ENCODE results near the gene PRR33.

The PRR33 gene

DNA sequence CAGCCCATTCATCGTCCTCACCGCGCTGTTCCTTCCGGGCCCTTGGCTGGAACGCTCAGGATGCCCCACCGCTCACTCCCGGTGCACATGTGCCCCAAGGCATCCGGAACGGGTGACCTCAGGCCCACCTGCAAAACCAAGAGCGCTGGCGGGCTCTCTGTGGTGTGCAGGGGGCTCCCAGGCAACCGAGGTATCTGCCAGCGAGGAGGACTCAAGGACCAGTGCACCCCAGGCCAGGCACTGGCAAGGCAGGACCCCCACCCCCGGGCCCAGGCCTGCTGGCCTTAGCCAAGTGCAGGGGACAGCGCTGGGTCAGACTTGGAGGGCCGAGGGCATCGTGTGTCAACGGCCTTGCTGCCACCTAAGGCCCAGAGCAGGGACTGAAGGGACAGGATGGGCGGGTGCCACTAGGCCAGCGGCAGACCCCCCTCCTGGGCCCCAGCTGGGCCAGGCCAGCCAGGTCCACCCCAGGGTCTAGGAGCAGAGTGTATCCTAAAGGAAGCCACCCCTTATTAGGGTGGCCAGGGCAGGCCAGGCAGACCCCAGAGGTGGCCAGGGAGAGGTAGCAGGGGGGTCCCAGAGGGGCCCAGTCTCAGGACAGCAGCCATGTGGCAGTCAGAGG, 36.3 kb upstream of the PRR33 start:
- no peak for DNase-seq

DNA sequence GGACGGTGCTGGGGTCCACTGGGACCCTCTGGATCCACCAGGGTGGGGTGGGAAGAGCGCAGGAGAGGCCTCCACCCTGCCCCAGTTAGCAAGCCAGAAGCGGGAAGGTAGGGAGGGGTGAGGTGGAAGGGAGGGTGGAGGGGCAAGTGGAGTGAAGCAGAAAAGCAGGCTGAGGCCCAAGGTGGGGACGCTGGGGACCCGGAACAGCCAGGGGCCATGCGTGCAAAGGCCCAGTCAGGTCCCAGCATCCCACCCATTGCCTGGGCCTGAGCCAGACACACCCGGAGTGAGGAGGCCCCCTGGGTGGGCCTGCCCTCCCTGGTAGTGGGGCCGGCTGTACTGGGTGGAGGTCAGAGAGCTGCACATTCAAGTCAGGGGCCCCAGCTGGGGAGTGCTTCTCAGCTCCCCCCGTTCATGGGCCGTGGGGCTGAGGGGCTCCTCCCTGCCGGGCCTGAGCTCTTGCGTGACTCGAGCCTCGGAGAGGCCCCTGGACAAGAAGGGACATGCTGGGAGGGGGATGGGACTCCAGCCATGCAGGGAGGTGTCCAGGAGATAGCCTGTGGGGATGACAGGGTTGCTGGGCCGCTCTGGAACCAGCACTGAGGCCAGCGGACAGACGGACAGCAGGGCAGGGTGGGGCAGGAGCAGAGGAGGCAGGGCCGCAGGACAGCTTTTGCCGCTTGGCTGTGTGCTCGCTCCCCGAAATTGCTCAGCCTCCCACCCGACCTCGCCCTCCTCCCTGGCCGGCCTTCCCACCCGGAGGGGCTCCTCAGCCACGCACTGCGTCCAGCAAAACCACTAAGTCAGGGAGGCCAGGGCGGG, 35.5 kb upstream of the PRR33 start:
- no peak for DNase-seq

- no peak for DNase-seq
Observed at GRCh38 chr11:1926156-1927025, 34.7 kb upstream of the PRR33 start.

DNA sequence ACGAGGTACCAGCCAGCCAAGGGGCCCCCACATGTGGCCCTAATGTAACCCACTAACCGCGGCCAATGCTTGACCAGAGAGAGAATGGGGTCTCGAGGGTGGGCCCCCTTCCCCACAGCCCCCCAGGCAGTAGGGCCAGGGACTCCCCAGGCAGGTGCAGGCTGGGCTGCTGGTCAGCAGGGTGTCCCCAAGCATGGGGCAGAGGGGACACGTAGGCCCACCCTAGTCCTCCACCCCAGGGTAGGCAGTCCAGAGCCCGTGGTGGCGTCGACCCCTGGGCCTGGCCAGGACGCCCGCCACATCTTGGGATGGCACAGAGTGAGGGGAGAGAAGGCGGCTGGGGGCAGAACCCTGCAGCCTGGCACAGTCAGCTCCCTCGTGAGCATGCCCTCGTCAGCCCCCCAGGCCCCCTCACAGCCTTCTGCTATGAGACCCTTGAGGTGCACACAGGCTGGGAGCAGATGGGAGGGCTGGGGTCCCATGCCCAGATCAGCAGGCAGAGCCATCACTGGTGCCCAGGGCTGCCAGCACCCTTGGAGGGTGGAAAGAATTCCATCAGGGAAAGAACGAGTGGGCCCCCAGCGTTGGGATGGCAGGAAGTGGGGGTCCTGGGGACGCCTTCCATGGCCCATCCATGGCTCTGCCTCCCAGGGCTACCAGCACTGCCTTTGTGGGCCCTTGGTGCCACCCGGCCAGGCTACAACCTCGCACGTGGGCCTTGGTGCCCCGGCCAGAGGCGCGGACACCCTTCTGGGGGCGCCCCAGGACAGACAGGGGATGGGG, 33.9 kb upstream of the PRR33 start:
- no peak for DNase-seq

DNA sequence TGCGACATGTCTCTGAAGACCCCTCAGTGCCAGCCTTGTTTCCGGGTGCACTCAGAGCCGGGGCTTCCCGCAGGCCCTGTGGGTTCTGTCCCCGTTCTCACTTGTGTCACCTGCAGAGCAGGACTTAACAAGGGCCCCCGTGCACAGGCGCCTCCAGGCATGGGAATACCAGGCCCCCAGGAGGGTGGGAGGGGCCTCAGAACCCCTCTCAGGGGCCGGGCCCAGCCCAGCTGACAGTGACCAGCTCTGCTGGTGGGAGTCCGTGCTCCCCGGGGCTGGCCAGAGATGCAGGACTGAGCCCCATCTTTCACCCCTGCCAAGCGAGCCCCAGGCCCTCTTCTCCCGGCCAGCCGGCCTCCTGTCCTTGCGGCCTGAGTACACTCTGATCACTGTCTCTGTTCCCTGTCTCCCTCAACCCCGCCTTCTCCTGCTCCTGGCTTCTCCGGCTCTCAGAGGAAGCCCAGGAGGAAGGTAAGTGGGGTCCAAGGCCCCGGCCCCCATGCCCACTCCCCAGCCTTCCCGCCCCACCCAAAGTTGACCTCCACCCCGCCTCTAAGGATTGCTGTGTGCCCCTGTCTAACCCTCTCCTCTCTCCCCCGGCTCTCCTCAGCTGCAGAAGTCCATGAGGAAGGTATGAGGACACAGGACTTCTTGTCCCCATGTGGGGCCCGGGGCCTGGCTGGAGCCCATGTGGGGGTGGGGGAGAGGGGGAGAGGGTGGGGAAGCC, 33.1 kb upstream of the PRR33 start:
- DNase-seq = no peak

DNA sequence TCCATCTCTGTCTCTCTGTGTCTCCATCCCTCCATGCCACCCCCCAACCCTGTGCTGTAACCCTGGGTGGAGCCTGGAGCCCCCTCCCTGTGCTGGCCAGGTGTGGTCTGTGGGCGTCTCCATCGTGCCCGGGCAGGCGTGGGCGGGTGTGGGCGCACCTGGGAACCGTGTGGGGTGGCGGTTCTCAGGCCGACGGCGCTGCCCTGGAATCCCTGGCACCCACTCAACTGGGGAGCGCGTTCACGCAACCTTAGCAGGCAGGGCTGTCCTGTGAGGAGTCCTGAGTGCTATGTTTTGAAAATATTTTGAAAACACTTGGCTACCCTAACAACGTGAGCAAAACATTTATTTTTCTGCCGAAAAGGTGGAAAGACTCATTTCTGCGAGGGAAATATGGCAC, 32.5 kb upstream of the PRR33 start:
- DNase-seq = no peak

GRCh38 chr11:1923201-1923956, 31.7 kb upstream of the PRR33 start:
- no peak for DNase-seq

DNA sequence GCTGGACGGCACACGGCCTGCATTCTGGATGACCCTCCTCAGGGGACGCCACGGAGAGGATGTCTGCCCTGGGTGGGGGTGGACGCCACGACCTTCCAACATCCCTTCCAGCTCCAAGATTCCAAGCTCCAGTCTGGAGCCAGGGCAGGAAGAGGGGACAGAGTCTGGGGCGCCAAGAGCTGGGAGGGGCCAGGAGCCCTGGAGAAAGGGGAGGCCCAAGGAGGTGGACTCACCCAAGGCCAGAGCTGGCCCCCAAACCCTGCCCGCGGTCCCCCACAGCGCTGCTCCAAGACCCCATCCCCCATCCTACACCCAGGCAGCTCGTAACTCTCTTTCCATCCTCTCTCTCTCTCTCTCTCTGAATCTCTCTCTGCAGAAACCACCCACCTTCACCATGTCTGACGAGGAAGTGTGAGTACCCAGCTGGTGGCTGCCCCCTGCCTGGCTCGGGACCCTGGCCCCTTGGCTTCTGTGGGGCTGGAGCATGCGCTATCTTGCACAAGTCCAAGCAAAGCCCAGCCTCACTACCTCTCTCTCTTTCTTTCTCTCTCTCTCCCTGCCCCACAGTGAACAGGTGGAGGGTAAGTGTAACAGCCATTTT, 30.9 kb upstream of the PRR33 start:
- no peak for DNase-seq

DNA sequence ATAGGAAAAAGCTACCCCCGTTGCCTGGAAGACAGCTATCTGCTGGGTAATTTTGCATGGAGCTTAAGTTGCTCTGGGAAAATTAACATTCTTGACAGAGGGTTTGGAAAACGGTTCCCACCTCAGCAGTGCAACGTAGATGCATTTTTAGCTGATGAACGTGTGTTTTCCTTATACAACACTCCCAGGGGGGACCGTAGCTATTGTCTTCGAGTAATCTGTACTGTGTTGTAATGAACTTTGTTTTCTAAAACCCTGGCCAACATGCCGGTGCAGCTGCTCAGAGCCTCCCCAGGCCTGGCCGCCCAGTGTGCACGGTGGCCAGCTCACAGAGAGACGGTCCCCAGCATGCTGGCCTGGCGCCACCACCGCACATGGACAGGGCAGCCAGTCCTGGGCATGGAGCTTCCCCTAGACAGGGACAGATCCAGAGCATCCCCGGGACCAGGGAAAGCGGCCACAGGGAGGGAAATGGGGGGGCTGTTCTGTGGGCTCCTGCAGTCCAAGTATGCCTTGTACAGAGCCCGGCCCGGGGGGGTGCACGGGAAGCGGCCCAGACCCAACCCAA, 30.0 kb upstream of the PRR33 start:
- no peak for DNase-seq

DNA sequence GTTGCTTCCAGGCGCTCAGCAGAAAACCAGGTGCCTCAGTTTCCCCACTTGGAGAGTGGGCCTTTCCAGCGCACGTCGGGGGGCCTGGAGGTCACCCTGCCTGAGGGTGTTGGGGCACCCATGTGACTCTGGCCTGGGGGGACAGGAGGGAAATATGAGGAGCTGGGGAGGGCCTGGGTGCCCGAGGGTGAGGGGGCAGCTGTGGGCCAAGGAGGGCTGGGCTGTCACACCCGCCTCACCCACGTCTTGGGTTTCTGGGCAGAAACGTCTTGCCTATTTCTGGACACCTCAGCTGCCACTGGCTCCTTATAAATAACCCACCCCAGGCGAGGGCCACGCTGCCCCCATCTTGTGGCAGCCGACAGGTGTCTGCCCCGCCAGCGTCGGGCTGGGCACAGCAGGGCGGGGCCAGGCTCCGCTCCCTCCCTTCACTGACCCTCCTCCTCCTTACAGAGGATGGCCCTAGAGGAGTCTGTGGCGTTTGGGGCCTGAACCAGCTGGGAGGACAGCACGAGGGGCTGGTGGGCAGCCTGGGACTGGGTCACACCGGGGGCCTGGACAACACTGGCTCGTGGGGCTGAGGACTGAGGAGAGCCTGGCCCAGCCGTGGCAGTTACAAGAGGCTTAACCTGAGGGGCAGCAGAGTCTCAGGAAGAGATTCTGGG, 29.3 kb upstream of the PRR33 start:
- no peak for DNase-seq

GRCh38 chr11:1920128-1920908, 28.6 kb upstream of the PRR33 start:
- no peak for DNase-seq

DNA sequence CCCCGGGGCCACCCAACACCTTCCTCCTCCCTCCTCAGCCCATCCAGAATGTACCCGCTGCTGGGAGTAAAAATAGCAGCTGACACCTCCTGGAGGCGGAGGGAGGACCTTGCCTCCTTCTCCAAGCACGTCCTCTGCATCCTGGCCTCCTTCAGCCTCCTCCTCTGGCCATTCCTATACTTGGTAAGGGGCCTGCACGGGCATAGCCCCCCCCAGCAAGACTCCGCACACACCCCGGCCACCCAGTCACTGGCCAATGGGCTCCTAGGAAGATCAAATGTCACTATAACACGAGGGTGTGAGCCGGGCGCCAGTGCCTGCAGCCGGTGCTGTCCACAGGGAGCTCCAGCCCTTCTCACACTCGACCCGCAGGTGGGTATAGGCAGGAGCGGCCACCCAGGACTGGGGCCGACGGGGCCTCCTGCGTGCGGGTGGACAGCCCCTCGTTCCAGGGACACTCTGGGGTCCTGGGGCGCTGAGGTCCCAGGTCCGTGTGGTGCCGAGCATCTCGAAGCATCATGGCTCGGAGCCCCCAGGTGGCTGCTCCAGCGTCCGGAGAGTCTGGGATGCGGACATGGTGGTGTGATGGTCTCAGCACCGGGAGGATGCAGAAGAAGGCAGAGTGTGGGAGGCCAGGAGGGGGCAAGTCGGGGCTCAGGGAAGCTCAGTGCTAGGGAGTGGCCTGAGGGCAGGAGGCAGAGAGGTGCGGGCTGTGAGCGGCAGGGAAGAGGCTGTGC, 27.9 kb upstream of the PRR33 start, which contains the start of gene TNNT3:
TNNT3 (plus strand) TSS at position 313 of the 737 bp plus-strand sequence. CDS start 3,172 bp downstream, outside the sequence.
- DNase-seq = no peak

DNA sequence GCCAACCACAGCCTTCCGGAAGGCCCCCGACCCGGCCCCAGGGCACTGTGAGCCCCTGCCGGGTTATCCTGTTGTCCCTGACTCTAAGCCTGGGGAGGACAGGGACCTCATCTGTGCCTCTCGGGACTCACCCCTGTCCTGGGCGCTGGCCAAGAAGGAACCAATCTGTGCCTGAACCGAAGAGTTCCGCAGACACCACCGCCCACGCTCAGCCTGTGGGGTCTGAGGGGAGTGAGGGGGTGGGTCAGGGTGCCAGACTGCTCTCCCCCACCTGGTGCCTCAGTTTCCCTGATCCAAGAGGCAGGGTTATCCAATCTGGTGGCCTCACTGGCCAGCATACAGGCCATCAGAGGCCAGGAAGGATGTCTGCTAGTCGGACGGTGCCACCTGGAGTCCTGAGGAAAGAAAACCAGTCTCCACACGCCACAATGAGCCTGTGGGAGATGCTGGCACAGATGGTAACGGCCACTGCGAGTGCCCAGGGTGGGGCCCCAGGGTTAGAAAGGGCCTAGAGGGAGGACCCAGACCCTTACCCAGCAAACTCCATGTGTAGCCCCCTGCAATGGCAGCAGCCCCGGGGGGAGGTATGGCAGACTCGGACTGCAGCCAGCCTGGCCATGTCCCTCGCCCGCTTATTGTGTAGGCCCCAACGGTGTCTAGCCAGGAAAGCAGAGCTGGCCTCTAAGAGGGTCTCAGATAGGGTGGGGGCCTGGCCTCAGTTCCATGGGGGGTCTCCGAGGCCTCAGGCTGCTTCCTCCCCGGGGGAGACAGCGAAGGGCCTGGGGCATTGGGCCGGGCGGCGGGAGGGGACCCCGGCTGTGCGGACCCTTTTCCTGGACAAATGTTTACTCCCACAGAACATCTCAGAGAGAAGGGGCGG, 27.0 kb upstream of the PRR33 start:
- peak in 1 of 6 experiments; percentile 15 for DNase-seq

GRCh38 chr11:1917523-1918435, 26.1 kb upstream of the PRR33 start:
- DNase-seq = peak in 1 of 6 experiments; percentile 23

GRCh38 chr11:1916986-1917522, 25.4 kb upstream of the PRR33 start:
- DNase-seq = peak in 1 of 6 experiments; percentile 13
